Gastroesophageal sphincter (tissue), 4 donors: Measurements from ENCODE around the gene NEK7. TPM values are rescaled to one million over a fixed set of nuclear protein-coding genes. Genes with fewer than 3 reads are reported as not detected.

Experiments used
- ATAC-seq: fragments of 150-250 bp; one replicate; pipeline ENCODE4 v1.9.1; 2016; ENCODE audit warnings: mild to moderate bottlenecking, moderate library complexity
- H3K27ac ChIP-seq, 4 donors: fragments of 200-600 bp; sonication (generic) in 3 of 4; 1 replicate in 3 of 4; 2 replicates in 1 of 4; pipeline ENCODE4 v1.5.1; 2016 to 2019
- H3K27me3 ChIP-seq: fragments of 200-600 bp; sonication (generic); one replicate; pipeline ENCODE4 v1.5.1; 2019
- H3K36me3 ChIP-seq, 2 donors: fragments of 200-600 bp; sonication (generic); one replicate each; pipeline ENCODE4 v1.5.1; 2019; ENCODE audit warnings: control low read depth in 1 of 2
- H3K4me1 ChIP-seq, 3 donors: fragments of 200-600 bp; sonication (generic); 1 replicate in 2 of 3; 2 replicates in 1 of 3; pipeline ENCODE4 v1.5.1; 2016 to 2019; ENCODE audit warnings: control low read depth in 2 of 3
- H3K4me3 ChIP-seq, 2 donors: fragments of 200-600 bp; sonication (generic); one replicate each; pipeline ENCODE4 v1.5.1; 2019; ENCODE audit warnings: mild to moderate bottlenecking in 1 of 2, moderate library complexity in 1 of 2
- H3K9me3 ChIP-seq, 3 donors: fragments of 200-600 bp; sonication (generic); one replicate each; pipeline ENCODE4 v1.5.1; 2017 to 2019; ENCODE audit warnings: control low read depth in 2 of 3
- EP300 ChIP-seq: sonication (generic); formaldehyde crosslinking; IDR thresholded peaks from one replicate; pipeline ENCODE4 v1.6.1; 2017; ENCODE audit warnings: antibody characterized with exemption, mild to moderate bottlenecking
- POLR2A ChIP-seq, 2 donors: fragments of 450-650 bp; IDR thresholded peaks; one replicate each; pipeline ENCODE4 v1.6.1; 2017; ENCODE audit warnings: antibody characterized with exemption in 2 of 2, mild to moderate bottlenecking in 2 of 2, moderate library complexity in 1 of 2
- POLR2AphosphoS5 ChIP-seq: sonication (generic); formaldehyde crosslinking; IDR thresholded peaks from one replicate; pipeline ENCODE4 v1.6.1; 2017; ENCODE audit warnings: antibody characterized with exemption
- WGBS, 2 donors: methylation state at CpG; one replicate each; pipeline ENCODE4 v1.1.5; 2018; ENCODE audit warnings: low coverage in 1 of 2; 5-methylcytosine and 5-hydroxymethylcytosine counted together
- total RNA-seq, 4 donors: library from RNA; depleted of rRNA; stranded (reverse); fragments of >200 nt; gene quantifications; one replicate each; pipeline ENCODE4 v1.1.0, GENCODE V29; 2016
- TF ChIP-seq, protein P1 (sequence below), 4 experiments: fragments of 200-600 bp in 2 of 4; fragments of 450-650 bp in 2 of 4; sonication (generic) in 1 of 4; IDR thresholded peaks; one replicate each; pipeline ENCODE4 v1.5.1; 2017 to 2019; ENCODE audit warnings: antibody characterized with exemption in 4 of 4, mild to moderate bottlenecking in 2 of 4, moderate library complexity in 2 of 4

Gene NEK7
- total RNA-seq, 4 donors from 2014 or later: 114 to 250 (median 181) TPM

DNA sequence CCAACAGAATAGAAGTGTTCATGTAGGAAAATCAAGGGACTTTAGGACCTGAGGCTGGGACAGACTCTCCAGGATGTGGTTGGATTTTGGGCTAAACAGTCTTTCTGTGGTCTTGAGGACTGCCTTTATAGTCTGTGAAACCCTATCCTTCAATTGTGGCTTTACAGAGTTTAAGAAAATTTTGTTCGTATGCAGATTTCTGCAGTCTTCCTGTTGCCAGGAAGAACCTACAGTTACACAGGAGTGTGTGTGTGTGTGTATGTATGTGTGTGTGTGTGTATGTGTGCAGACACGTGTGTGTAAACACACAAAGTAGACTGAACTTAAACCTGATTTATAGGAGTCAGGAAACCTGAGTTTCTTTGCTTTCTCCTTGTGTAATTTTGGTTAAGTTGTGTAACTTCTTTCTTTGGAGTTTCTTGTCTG is 22.8 kb downstream of the NEK7 start:
- Histone ChIP-seq H3K9me3 (no peaks in the 10 kb centered on the region), H3K4me1 (peaks cover 0 to 58% (median 16%) of the 10 kb centered on the region in 3 donors), H3K4me3 (no peak overlapping the region), H3K36me3 (no peaks in the 10 kb centered on the region), H3K27me3 (no peaks in the 10 kb centered on the region), H3K27ac (no peak overlapping the region)
- no peak for ATAC-seq
- WGBS, 2 donors: 38 to 59% methylated on average over 2 of the region's 2 CpGs
- no peak for TF ChIP-seq POLR2AphosphoS5
- TF ChIP-seq, protein P1, sequence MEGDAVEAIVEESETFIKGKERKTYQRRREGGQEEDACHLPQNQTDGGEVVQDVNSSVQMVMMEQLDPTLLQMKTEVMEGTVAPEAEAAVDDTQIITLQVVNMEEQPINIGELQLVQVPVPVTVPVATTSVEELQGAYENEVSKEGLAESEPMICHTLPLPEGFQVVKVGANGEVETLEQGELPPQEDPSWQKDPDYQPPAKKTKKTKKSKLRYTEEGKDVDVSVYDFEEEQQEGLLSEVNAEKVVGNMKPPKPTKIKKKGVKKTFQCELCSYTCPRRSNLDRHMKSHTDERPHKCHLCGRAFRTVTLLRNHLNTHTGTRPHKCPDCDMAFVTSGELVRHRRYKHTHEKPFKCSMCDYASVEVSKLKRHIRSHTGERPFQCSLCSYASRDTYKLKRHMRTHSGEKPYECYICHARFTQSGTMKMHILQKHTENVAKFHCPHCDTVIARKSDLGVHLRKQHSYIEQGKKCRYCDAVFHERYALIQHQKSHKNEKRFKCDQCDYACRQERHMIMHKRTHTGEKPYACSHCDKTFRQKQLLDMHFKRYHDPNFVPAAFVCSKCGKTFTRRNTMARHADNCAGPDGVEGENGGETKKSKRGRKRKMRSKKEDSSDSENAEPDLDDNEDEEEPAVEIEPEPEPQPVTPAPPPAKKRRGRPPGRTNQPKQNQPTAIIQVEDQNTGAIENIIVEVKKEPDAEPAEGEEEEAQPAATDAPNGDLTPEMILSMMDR (IDR thresholded peaks at IDR 0.05): no peak
- TF ChIP-seq POLR2A (IDR thresholded peaks at IDR 0.05): no peak
- TF ChIP-seq EP300: no peak

DNA sequence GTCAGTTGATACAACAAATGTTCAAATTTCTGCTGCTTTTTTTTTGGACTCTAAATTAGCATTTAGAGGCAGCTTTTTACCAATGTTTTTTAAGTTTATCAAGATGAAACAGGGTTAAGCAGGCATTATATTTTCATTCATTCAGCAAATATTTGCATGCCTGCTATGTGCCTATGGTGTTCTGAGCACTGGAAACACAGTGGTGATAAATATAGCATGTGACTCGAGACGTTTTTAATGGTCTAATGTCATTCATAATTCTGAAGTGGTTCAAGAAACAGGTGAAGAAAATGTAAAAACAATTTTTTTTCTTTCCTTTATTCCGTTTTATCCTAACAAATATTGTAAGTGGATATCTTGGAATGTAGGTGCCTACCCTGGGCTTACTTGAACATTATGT is 26.8 kb downstream of the NEK7 start:
- no peak for ATAC-seq
- peaks cover 0 to 43% (median 6%) of the 10 kb centered on the region in 3 donors for H3K4me1 ChIP-seq
- H3K27me3 ChIP-seq: no peaks in the 10 kb centered on the region
- no peak for TF ChIP-seq POLR2AphosphoS5
- TF ChIP-seq EP300: no peak
- TF ChIP-seq, protein P1 (IDR thresholded peaks at IDR 0.05): no peak
- TF ChIP-seq POLR2A (IDR thresholded peaks at IDR 0.05): no peak
- no peaks in the 10 kb centered on the region for H3K9me3 ChIP-seq
- no peak overlapping the region for H3K4me3 ChIP-seq
- 75 to 86% methylated on average over 3 of the region's 3 CpGs for WGBS, 2 donors
- H3K36me3 ChIP-seq: no peaks in the 10 kb centered on the region
- H3K27ac ChIP-seq: no peak overlapping the region

DNA sequence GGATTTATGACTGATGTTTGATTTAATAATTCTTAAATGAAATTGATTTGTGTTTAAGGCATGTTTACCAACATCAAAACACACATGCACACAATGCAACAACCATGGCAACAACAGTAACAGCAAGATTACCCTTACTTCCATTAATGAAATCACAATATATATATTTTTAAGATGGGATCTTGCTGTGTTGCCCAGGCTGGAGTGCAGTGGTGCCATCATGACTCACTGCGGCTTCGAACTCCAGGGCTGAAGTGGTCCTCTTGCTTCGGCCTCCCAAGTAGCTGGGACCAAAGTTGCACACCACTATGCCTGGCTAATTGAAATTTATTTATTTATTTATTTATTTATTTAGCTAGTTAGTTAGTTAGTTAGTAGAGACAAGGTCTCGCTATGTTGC is 27.7 kb downstream of the NEK7 start:
- Histone ChIP-seq H3K27ac (no peak overlapping the region), H3K27me3 (no peaks in the 10 kb centered on the region), H3K4me3 (no peak overlapping the region), H3K4me1 (peaks cover 0 to 39% (median 7%) of the 10 kb centered on the region in 3 donors), H3K36me3 (no peaks in the 10 kb centered on the region), H3K9me3 (no peaks in the 10 kb centered on the region)
- 93 to 98% methylated on average over 3 to 4 of the region's 4 CpGs for WGBS, 2 donors
- no peak for ATAC-seq
- TF ChIP-seq EP300: no peak
- TF ChIP-seq, protein P1 (IDR thresholded peaks at IDR 0.05): no peak
- TF ChIP-seq POLR2AphosphoS5: no peak
- no peak for TF ChIP-seq POLR2A (IDR thresholded peaks at IDR 0.05)

DNA sequence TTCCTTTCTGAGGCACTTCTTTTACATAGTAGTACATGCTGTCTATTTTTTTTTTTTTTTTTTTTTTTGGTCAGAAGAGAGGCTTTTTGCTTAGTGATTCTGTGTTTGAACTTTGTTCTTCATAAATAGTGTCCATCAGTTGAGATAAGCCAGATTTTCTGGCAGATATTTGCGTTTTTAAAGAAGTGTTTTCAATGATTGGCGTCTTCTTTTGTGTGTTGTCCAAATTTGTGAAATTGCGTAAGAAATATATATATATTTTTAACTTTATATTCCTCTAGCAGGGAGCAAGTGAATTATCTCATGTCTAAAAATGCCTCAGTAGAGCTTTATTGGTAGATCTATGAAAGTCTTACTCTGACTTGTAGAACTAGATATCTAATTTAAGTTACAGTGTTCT is 28.3 kb downstream of the NEK7 start:
- no peak for TF ChIP-seq POLR2A (IDR thresholded peaks at IDR 0.05)
- TF ChIP-seq, protein P1 (IDR thresholded peaks at IDR 0.05): no peak
- Histone ChIP-seq H3K4me3 (no peak overlapping the region), H3K4me1 (peaks cover 0 to 36% (median 4%) of the 10 kb centered on the region in 3 donors), H3K36me3 (no peaks in the 10 kb centered on the region), H3K9me3 (no peaks in the 10 kb centered on the region), H3K27me3 (no peaks in the 10 kb centered on the region), H3K27ac (no peak overlapping the region)
- ATAC-seq: no peak
- 30% methylated on average over 3 of the region's 3 CpGs; no CpG with 5 or more reads in 1 of the 2 donors for WGBS, 2 donors

DNA sequence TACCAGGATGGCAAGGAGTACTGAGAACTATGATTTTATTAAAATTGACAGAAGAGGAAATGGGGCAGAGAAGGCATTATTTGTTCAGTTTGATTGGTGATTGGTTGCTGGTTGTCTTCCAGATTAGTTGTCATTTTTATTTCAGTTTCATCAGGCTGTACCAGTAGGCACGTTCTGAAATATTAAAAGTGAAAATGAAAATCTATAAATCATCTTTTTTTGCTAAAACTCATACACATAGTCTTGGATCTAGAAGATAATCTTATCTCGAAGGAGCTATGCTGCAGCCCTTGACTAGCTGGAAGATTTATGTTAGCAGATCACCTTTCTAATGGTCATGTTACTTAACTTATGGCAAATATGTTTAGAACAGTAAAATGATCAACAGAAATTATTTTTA is 29.0 kb downstream of the NEK7 start:
- WGBS, 2 donors: 58 to 77% methylated on average over 2 of the region's 2 CpGs
- Histone ChIP-seq H3K27ac (no peak overlapping the region), H3K27me3 (no peaks in the 10 kb centered on the region), H3K9me3 (no peaks in the 10 kb centered on the region), H3K4me3 (no peak overlapping the region), H3K36me3 (no peaks in the 10 kb centered on the region), H3K4me1 (peaks cover 0 to 35% (median 4%) of the 10 kb centered on the region in 3 donors)
- TF ChIP-seq POLR2A (IDR thresholded peaks at IDR 0.05): no peak
- TF ChIP-seq, protein P1 (IDR thresholded peaks at IDR 0.05): no peak
- no peak for TF ChIP-seq POLR2AphosphoS5
- no peak for TF ChIP-seq EP300
- ATAC-seq: no peak
